Fibroblast of lung (primary cell): ENCODE measurements around the gene SPATA16. TPM values are rescaled to one million over a fixed set of nuclear protein-coding genes. Genes with fewer than 3 reads are reported as not detected.

ENCODE experiments used
- DNase-seq, 2 donors: peaks; one replicate each; pipeline versions ENCODE4 v3.0.0 to v3.0.0-alpha.2; 2010; ENCODE audit warnings: low read depth in 2 of 2
- H2AFZ ChIP-seq: 2 replicates; pipeline ENCODE4 v1.5.1; 2012; ENCODE audit warnings: low read length, control low read depth, inconsistent platforms
- H3K27ac ChIP-seq: 2 replicates; pipeline ENCODE4 v1.5.1; 2011; ENCODE audit warnings: low read length, control low read depth; ENCODE audit not compliant: insufficient read depth
- H3K27me3 ChIP-seq: 2 replicates; pipeline ENCODE4 v1.5.1; 2011; ENCODE audit warnings: mild to moderate bottlenecking, low read length; ENCODE audit not compliant: control insufficient read depth, insufficient read depth
- H3K36me3 ChIP-seq: 2 replicates; pipeline ENCODE4 v1.5.1; 2011; ENCODE audit warnings: low read length; ENCODE audit not compliant: control insufficient read depth, insufficient read depth
- H3K4me1 ChIP-seq: 2 replicates; pipeline ENCODE4 v1.5.1; 2011; ENCODE audit warnings: low read length; ENCODE audit not compliant: control insufficient read depth, insufficient read depth; ENCODE audit errors: extremely low read depth
- H3K4me2 ChIP-seq: 2 replicates; pipeline ENCODE4 v1.5.1; 2011; ENCODE audit warnings: low read length, control low read depth; ENCODE audit not compliant: insufficient read depth; ENCODE audit errors: extremely low read depth
- H3K4me3 ChIP-seq, 4 experiments: fragments of 200-600 bp in 1 of 4; sonication (generic) in 1 of 4; replicated peaks in 1 of 4; 2 replicates each; pipeline ENCODE4 v1.5.1; 2011 to 2016; ENCODE audit warnings: low read length in 4 of 4, low read depth in 3 of 4, mild to moderate bottlenecking in 3 of 4, control low read depth in 2 of 4, inconsistent platforms in 1 of 4, mixed read lengths in 1 of 4; ENCODE audit not compliant: insufficient read depth in 1 of 4; ENCODE audit errors: control extremely low read depth in 1 of 4
- H3K79me2 ChIP-seq: 2 replicates; pipeline ENCODE4 v1.5.1; 2012; ENCODE audit warnings: mild to moderate bottlenecking, low read length, inconsistent platforms; ENCODE audit not compliant: control insufficient read depth, insufficient read depth
- H3K9ac ChIP-seq: 2 replicates; pipeline ENCODE4 v1.5.1; 2011; ENCODE audit warnings: mild to moderate bottlenecking, low read length, control low read depth; ENCODE audit not compliant: insufficient read depth
- H3K9me3 ChIP-seq: 2 replicates; pipeline ENCODE4 v1.5.1; 2012; ENCODE audit warnings: low read depth, low read length; ENCODE audit not compliant: control insufficient read depth, insufficient read depth
- H4K20me1 ChIP-seq: 2 replicates; pipeline ENCODE4 v1.5.1; 2011; ENCODE audit warnings: low read length; ENCODE audit not compliant: control insufficient read depth, insufficient read depth; ENCODE audit errors: extremely low read depth
- CTCF ChIP-seq, 2 donors: IDR thresholded peaks in 1 of 2; conservative IDR thresholded peaks in 1 of 2; 1 replicate in 1 of 2; 2 replicates in 1 of 2; pipeline ENCODE4 v1.5.1; 2011 to 2012; ENCODE audit warnings: low read length in 2 of 2, control low read depth in 1 of 2, inconsistent platforms in 1 of 2, low read depth in 1 of 2, mild to moderate bottlenecking in 1 of 2
- EZH2 ChIP-seq: IDR thresholded peaks from 2 replicates; pipeline ENCODE4 v1.5.1; 2012; ENCODE audit warnings: low read length, control low read depth, mild to moderate bottlenecking; ENCODE audit errors: missing control alignments
- polyA plus RNA-seq, 2 donors: library from polyadenylated mRNA; depleted of rRNA in 1 of 2; stranded (reverse) in 1 of 2; unstranded in 1 of 2; fragments of >200 nt; gene quantifications; 2 replicates each; pipeline ENCODE4 v1.2.1, GENCODE V29; 2011 to 2012; ENCODE audit warnings: missing spikeins in 1 of 2
- total RNA-seq: library from RNA; depleted of rRNA; stranded (reverse); fragments of >200 nt; gene quantifications from 2 replicates; pipeline ENCODE4 v1.2.1, GENCODE V29; 2014

SPATA16 gene
- total and polyA plus RNA-seq, 2 donors (not counting 1 experiment from before 2014, with no cell fraction given), result not detected

DNA sequence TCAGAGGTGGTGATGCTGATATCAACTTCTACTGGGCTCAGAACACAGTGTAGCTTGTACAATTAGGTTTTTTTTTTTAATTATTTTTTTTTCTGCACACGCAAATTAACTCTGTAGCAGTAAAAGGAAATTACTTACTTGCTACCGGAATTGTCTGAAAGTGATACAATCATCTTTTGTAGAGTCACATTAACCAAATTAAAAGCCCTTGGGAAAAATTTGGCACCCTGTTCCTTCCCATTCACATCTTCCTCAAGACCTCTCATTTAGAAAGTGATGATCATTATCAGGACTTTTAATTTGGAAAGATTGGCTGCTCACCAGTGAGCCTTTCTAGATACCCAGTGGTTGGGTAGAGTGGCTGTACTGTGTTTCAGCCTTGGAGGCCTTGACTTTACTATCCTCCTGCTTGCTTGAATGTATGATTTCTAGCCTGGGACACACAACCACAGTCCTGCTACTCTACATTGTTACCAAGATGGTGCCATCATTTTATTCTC lies 232.2 kb downstream of the SPATA16 start:
- H3K79me2 ChIP-seq, result no peaks in the 10 kb centered on the region
- no peak overlapping the region for H3K4me3 ChIP-seq
- H3K27ac ChIP-seq, result no peak overlapping the region
- H3K4me1 ChIP-seq, result no peaks in the 10 kb centered on the region
- no peak overlapping the region for H3K9ac ChIP-seq
- no peaks in the 10 kb centered on the region for H3K27me3 ChIP-seq
- H3K36me3 ChIP-seq, result no peaks in the 10 kb centered on the region
- DNase-seq, result no peak
- TF ChIP-seq CTCF (conservative IDR thresholded peaks at IDR 0.05 in 1 of 2, IDR thresholded peaks at IDR 0.05 in 1 of 2; ENCODE audit: low read depth in 1 of 2, low read length in 2 of 2), result no peak
- TF ChIP-seq EZH2, result no peak
- H3K4me2 ChIP-seq, result no peak overlapping the region
- no peak overlapping the region for H2AFZ ChIP-seq
- H3K9me3 ChIP-seq, result no peaks in the 10 kb centered on the region
- H4K20me1 ChIP-seq, result no peaks in the 10 kb centered on the region

DNA sequence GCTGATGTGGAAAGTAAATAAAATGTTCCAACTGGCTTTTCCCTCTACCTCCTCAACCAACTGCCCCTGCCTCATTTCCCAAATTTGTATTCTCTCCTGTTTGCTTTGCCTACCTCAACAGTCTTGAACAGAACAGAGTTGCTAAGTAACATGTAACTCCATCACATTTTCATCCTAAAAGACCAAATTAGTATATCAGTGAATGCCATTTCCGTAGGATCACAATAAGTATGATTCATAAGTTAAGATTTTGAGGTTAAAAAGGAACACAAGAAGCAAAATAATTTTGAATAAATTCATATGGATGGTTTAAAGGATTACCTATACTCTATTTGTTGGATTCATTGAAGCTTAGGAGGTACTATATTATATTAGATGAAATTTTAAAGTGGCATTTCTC lies 235.6 kb downstream of the SPATA16 start:
- DNase-seq, result peak in 1 of 2 donors; percentile 50
- TF ChIP-seq CTCF (conservative IDR thresholded peaks at IDR 0.05 in 1 of 2, IDR thresholded peaks at IDR 0.05 in 1 of 2; ENCODE audit: low read depth in 1 of 2, low read length in 2 of 2) (no peak), EZH2 (no peak)
- Histone ChIP-seq H3K4me3 (no peak overlapping the region), H3K79me2 (no peaks in the 10 kb centered on the region), H3K27ac (no peak overlapping the region), H3K4me2 (no peak overlapping the region), H4K20me1 (no peaks in the 10 kb centered on the region), H2AFZ (no peak overlapping the region), H3K36me3 (no peaks in the 10 kb centered on the region), H3K9ac (no peak overlapping the region), H3K4me1 (no peaks in the 10 kb centered on the region), H3K9me3 (no peaks in the 10 kb centered on the region), H3K27me3 (no peaks in the 10 kb centered on the region)

- H3K9ac ChIP-seq, result no peak overlapping the region
- H3K4me2 ChIP-seq, result no peak overlapping the region
- H3K27ac ChIP-seq, result no peak overlapping the region
- H3K4me3 ChIP-seq, result no peak overlapping the region
- no peaks in the 10 kb centered on the region for H3K79me2 ChIP-seq
- no peak overlapping the region for H2AFZ ChIP-seq
- DNase-seq, result peak in 1 of 2 donors; percentile 78
- H3K4me1 ChIP-seq, result no peaks in the 10 kb centered on the region
- no peaks in the 10 kb centered on the region for H3K27me3 ChIP-seq
- no peak for TF ChIP-seq CTCF (conservative IDR thresholded peaks at IDR 0.05 in 1 of 2, IDR thresholded peaks at IDR 0.05 in 1 of 2; ENCODE audit: low read depth in 1 of 2, low read length in 2 of 2)
- TF ChIP-seq EZH2, result no peak
- no peaks in the 10 kb centered on the region for H4K20me1 ChIP-seq
- no peaks in the 10 kb centered on the region for H3K36me3 ChIP-seq
- no peaks in the 10 kb centered on the region for H3K9me3 ChIP-seq
Observed at GRCh38 chr3:172904711-172905373, 236.2 kb downstream of the SPATA16 start.
